DOHH2 (cell line): ENCODE results near the gene TTC34.

ENCODE experiments used
- H3F3A ChIP-seq: fragments of 200-600 bp; sonication (generic), shearing (Covaris generic); 2 replicates; pipeline ENCODE4 v1.6.0; 2016; ENCODE audit warnings: antibody characterized with exemption, mild to moderate bottlenecking; ENCODE audit not compliant: control insufficient read depth, insufficient read depth
- H3K27ac ChIP-seq: fragments of 200-600 bp; sonication (generic); 2 replicates; pipeline ENCODE4 v1.5.1; 2014; ENCODE audit warnings: low read depth, mild to moderate bottlenecking, low read length, moderate library complexity
- H3K27me3 ChIP-seq: fragments of 200-600 bp; sonication (generic); 2 replicates; pipeline ENCODE4 v1.6.1; 2014; ENCODE audit warnings: mild to moderate bottlenecking, low read length, mixed read lengths; ENCODE audit not compliant: control insufficient read depth
- H3K36me3 ChIP-seq: fragments of 200-600 bp; sonication (generic); 2 replicates; pipeline ENCODE4 v1.6.1; 2014; ENCODE audit warnings: mild to moderate bottlenecking, low read length, moderate library complexity, mixed read lengths; ENCODE audit not compliant: control insufficient read depth
- H3K4me1 ChIP-seq: fragments of 200-600 bp; sonication (generic); 2 replicates; pipeline ENCODE4 v1.6.1; 2014; ENCODE audit warnings: mild to moderate bottlenecking, low read length, mixed read lengths; ENCODE audit not compliant: control insufficient read depth
- H3K4me2 ChIP-seq: fragments of 200-600 bp; sonication (generic); 2 replicates; pipeline ENCODE4 v1.6.0; 2014; ENCODE audit warnings: mild to moderate bottlenecking, low read length, moderate library complexity
- H3K4me3 ChIP-seq: fragments of 200-600 bp; sonication (generic); 2 replicates; pipeline ENCODE4 v1.5.1; 2014; ENCODE audit warnings: mild to moderate bottlenecking, low read length, mixed read lengths
- H3K79me2 ChIP-seq: fragments of 200-600 bp; sonication (generic); 2 replicates; pipeline ENCODE4 v1.6.1; 2014; ENCODE audit warnings: mild to moderate bottlenecking, low read length, mixed read lengths; ENCODE audit not compliant: control insufficient read depth
- H3K9me2 ChIP-seq: fragments of 200-600 bp; sonication (generic); replicated peaks from 2 replicates; pipeline ENCODE4 v1.6.1; 2014; ENCODE audit warnings: mild to moderate bottlenecking, low read length, mixed read lengths; ENCODE audit not compliant: control insufficient read depth
- H3K9me3 ChIP-seq: fragments of 200-600 bp; sonication (generic); 2 replicates; pipeline ENCODE4 v1.6.1; 2014; ENCODE audit warnings: antibody characterized with exemption, low read length, mixed read lengths; ENCODE audit not compliant: control insufficient read depth, insufficient read depth
- H4K20me1 ChIP-seq: fragments of 200-600 bp; sonication (generic); 2 replicates; pipeline ENCODE4 v1.6.0; 2014; ENCODE audit warnings: low read depth, mild to moderate bottlenecking, antibody characterized with exemption, low read length, moderate library complexity; ENCODE audit not compliant: control insufficient read depth, insufficient read depth
- CTCF ChIP-seq: fragments of 200-600 bp; sonication (generic); IDR thresholded peaks from one replicate; pipeline ENCODE4 v1.5.1; 2014; ENCODE audit warnings: antibody characterized with exemption, mild to moderate bottlenecking, low read depth, low read length; ENCODE audit not compliant: poor library complexity, severe bottlenecking
- EZH2phosphoT487 ChIP-seq: fragments of 200-600 bp; sonication (generic); IDR thresholded peaks from 2 replicates; pipeline ENCODE4 v1.6.1; 2017; ENCODE audit warnings: borderline replicate concordance, mild to moderate bottlenecking, antibody characterized with exemption, low read length, moderate library complexity, mixed read lengths

The TTC34 gene

GRCh38 chr1:2614145-2614544 lies 187.3 kb downstream of the TTC34 start:
- Histone ChIP-seq H3K79me2 (no peaks in the 10 kb centered on the region), H3K36me3 (no peaks in the 10 kb centered on the region), H3K27ac (no peak overlapping the region), H3K4me1 (no peaks in the 10 kb centered on the region), H3K27me3 (peaks cover 17% of the 10 kb centered on the region), H3K9me2 (no peaks in the 10 kb centered on the region), H3K4me3 (no peak overlapping the region), H3F3A (no peaks in the 10 kb centered on the region), H4K20me1 (no peaks in the 10 kb centered on the region), H3K4me2 (no peak overlapping the region), H3K9me3 (no peaks in the 10 kb centered on the region)
- no peak for TF ChIP-seq EZH2phosphoT487
- TF ChIP-seq CTCF = no peak

DNA sequence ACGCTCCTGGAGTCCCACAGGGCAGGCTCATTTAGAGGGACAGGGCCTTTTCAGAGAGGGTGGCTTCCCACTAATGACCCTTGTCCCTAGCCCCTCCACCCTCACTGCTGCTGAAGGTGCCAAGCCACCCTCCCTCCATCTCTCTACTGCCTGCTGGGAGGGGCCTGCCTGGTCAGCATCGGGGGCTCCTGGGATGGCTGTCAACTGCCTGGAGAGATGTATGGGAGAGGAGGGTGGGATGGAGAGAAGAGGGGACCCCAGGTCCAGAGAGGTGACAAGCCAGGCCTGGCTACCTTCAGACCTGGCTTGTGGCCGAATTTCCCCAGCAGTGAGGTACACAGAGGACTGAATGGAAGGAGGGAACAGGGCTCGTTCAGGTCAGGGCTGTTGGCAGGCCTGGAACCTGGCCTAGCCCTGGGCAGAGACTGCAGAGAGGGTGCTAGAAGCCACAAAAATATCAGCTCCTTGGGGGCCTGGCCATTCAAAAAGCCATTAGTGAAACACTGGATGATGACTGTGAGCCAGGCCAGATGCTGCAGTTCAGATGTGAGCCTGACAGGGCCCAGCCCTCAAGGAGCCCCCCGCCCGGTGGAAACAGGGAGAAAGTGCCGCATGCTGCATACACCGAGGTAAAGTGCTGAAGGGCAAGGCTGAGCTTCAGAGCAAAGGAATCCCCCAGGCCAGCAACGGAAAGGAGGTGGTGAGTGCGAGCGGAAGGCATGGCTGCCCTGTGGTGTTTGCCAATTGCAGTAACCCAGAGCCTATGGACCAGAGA lies 188.7 kb downstream of the TTC34 start:
- H3K4me2 ChIP-seq = no peak overlapping the region
- TF ChIP-seq EZH2phosphoT487 (no peak), CTCF (no peak)
- no peaks in the 10 kb centered on the region for H3K4me1 ChIP-seq
- no peak overlapping the region for H3K27ac ChIP-seq
- no peaks in the 10 kb centered on the region for H4K20me1 ChIP-seq
- no peaks in the 10 kb centered on the region; the same call in 1 of the 2 replicates for H3K9me3 ChIP-seq
- H3F3A ChIP-seq = no peaks in the 10 kb centered on the region
- H3K4me3 ChIP-seq = no peak overlapping the region
- no peaks in the 10 kb centered on the region for H3K36me3 ChIP-seq
- no peaks in the 10 kb centered on the region for H3K9me2 ChIP-seq
- H3K79me2 ChIP-seq = no peaks in the 10 kb centered on the region
- H3K27me3 ChIP-seq = peaks cover 13% of the 10 kb centered on the region

GRCh38 chr1:2611621-2612437 lies 189.7 kb downstream of the TTC34 start:
- Histone ChIP-seq H3K27me3 (peaks cover 13% of the 10 kb centered on the region), H3K9me3 (no peaks in the 10 kb centered on the region; the same call in 1 of the 2 replicates), H3K79me2 (no peaks in the 10 kb centered on the region), H3K4me3 (no peak overlapping the region), H3K36me3 (no peaks in the 10 kb centered on the region), H4K20me1 (no peaks in the 10 kb centered on the region), H3K9me2 (no peaks in the 10 kb centered on the region), H3K4me2 (no peak overlapping the region), H3K4me1 (no peaks in the 10 kb centered on the region), H3K27ac (no peak overlapping the region), H3F3A (no peaks in the 10 kb centered on the region)
- no peak for TF ChIP-seq EZH2phosphoT487
- no peak for TF ChIP-seq CTCF
